Stimulated activated CD4-positive, alpha-beta T cell treated with anti-CD3 and anti-CD28 coated beads, Interleukin-1b, Interleukin-23, amount 100 ng/mL, for 4 hours (primary cell): ENCODE results near the gene HAUS5.
A peak's percentile ranks its signal among the peaks of the same experiment; 100 is the strongest.

Source experiments
- DNase-seq, 2 donors: peaks; one replicate each; pipeline ENCODE4 v3.0.0-alpha.2; 2020; ENCODE audit warnings: low read depth in 2 of 2

HAUS5 gene

GRCh38 chr19:35607661-35608060 lies 4.9 kb upstream of the HAUS5 start:
- no peak for DNase-seq

DNA sequence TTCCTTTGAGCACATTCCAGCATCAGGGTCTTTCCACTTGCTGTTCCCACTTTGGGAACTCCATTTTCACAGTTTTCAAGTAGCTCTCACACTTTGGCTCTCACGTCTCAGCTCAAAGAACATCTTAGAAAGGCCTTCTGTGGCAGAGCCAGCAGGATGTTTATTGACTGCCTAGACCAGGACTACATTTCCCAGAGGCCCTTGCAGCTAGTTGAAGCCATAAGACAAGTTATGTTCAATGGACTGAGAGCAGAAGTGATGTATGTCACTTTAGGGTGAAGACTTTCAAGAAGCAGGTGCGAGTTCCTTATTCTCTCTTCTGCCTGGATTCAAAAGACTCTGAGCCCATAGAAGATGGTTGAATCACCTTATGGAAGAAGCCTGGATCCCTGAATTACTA lies 4.3 kb upstream of the HAUS5 start:
- DNase-seq: no peak

DNA sequence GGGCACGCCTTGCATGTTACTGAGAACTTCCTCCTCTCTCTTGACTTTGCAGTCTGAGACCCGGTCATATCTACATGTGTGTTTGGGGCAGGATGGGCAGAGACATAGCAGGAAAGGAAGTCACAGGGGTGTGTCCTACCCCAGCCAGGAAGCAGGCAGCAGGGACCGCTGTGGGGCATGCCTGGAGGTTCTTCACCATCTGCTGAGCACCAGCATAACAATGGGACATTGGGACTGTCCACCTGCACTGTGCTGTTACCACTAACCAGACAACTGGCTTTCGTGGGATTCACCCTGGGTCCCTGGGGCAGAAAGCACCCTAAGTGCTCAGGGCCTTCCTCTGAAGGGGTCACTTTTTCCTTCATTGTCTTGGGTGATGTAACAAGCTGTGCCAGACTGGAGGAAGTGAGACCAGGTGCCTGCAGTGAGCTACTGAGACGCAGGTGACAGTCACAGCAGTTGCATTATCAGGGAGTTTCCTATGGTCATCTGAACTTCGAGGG lies 2.6 kb upstream of the HAUS5 start:
- no peak for DNase-seq

GRCh38 chr19:35612224-35612558 lies 344 bp upstream of the HAUS5 start:
- no peak for DNase-seq

DNA sequence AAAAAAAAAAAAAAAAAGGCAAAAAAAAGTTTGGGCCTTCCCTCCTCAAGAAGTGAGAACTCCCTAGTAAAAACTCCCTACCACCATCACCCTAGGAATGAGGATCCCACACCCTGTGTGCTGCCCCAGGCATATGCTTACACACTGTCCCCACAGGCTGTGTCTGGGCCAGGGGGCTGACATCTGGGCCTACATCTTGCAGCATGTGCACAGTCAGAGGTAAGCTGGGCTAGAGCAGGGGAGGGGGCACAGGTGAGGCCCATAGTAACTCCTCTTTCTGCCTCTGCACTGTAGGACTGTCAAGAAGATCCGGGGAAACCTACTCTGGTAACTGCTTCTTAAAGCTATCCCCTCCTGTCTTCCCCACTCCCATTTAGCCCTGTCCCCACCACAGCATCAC lies 1.0 kb downstream of the HAUS5 start:
- DNase-seq: no peak

DNA sequence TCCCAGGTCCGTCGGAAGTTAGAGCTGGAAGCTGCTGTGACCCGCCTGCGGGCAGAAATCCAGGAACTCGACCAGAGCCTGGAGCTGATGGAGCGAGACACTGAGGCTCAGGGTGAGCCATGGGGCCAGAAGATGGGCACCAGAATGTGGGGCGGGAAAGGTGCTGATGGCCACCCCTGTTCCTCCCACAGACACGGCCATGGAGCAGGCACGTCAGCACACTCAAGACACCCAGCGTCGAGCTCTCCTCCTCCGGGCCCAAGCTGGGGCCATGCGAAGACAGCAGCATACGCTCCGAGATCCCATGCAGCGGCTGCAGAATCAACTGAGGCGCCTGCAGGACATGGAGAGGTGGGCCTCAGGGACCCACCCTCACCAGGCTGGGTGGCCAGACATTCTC lies 2.5 kb downstream of the HAUS5 start:
- DNase-seq: no peak

- DNase-seq: no peak
These were observed 6.3 kb downstream of the HAUS5 start for GRCh38 chr19:35618857-35619256.

GRCh38 chr19:35619290-35619923 lies 6.9 kb downstream of the HAUS5 start:
- DNase-seq: no peak

- DNase-seq: no peak
These were observed 7.5 kb downstream of the HAUS5 start for GRCh38 chr19:35620001-35620400.

- DNase-seq: no peak
These were observed 9.2 kb downstream of the HAUS5 start for GRCh38 chr19:35621708-35622107.

- no peak for DNase-seq
These were observed 10.2 kb downstream of the HAUS5 start for GRCh38 chr19:35622750-35623149.

DNA sequence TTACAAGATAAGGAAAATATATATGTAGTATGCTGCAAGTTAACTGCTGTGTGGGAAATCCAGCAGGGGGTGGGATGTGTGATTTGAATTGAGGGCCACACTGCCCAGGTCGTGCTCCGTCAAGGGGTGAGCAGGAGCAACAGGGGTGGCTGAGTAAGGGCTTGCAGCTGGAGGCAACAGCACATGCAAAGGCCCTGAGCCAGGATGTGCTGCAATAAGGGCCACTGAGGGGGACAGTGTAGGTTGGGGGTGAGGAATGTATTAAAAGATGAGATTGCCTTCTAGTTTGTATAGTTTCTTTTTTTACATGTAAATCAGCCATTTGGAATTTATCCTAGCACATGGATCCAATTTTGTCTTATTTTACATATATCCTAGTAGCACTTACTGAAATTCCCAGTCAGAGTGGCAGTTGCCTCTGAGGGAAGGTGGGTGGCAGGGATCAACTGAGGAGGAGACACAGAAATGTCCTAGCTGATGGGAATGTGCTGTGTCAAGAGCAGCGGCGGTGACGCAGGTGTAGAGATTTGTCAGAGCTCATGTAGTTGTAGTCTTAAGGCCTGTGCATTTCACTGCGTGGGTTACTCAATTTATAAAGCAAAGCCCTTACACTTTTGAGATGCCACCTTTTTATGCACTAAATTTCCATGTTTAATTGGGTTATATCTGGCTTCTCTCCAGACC lies 10.9 kb downstream of the HAUS5 start:
- no peak for DNase-seq

DNA sequence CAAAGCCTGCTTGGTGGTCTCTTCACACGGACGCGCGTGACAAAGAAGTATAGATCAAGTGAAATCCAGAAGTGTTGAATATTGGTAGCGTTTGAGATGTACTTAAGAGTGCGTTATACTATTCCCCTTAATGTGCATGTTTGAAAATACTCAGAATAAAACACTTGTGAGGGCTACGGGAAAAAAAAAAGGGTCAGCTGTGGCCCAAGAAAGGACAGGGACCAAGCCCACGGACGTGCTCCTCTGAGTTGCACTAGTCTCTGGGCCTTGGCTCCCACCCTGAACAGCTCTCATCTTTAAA lies 15.7 kb downstream of the HAUS5 start:
- DNase-seq: no peak

DNA sequence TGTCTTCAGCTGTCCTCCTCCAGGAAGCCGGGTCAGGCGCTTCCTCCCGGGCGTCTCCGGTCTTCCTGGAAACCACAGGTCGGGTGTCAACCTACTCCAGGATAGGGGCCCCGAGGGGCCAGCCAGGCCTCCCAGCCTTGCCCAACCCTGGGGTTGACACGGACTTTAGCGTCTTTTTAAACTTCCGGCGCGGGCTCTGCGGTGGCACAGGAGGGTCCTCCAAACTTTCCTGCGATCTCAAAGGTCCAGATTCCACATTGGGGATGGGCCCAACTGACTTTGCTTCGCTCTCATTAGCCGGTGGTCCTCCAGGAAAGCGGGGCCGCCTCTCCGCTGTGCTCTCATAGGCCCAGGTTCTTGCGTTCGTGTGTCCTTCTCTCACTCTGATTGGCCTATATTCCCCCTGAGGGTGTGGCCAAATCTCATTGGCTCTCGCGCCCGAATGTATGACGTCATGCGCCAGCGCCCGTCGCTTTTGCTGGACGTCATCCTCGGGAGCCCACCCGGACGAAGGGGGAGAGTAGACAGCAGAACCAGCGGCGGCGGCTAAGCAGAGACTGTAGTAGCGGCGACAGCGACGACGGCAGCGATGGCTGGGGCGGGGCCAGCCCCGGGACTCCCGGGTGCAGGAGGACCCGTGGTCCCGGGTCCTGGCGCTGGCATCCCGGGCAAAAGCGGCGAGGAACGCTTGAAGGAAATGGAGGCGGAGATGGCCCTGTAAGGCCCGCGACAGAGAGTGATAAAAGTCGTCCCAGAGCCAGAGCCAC lies 16.2 kb downstream of the HAUS5 start, which contains the start of gene RBM42:
Gene RBM42, plus strand, starts transcription at position 472 of the 767 bp plus-strand sequence. Its CDS starts 118 bp downstream, at position 590.
- DNase-seq: peak; percentile 93 to 94

DNA sequence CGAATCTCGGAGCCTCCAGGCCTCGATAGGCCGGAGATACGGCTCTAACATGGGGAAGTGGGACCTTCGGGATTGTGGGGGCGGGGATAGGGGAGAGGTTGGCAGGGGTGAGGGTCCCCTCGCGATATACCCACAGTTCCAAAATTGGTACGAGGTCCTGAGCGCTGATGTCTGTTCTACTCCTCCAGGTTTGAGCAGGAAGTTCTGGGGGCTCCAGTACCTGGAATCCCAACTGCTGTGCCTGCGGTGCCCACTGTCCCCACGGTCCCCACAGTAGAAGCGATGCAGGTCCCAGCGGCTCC lies 16.7 kb downstream of the HAUS5 start:
- DNase-seq: no peak

GRCh38 chr19:35633727-35634440 lies 21.3 kb downstream of the HAUS5 start:
- DNase-seq: no peak

- DNase-seq: no peak
These were observed 24.1 kb downstream of the HAUS5 start for GRCh38 chr19:35636651-35637050.

DNA sequence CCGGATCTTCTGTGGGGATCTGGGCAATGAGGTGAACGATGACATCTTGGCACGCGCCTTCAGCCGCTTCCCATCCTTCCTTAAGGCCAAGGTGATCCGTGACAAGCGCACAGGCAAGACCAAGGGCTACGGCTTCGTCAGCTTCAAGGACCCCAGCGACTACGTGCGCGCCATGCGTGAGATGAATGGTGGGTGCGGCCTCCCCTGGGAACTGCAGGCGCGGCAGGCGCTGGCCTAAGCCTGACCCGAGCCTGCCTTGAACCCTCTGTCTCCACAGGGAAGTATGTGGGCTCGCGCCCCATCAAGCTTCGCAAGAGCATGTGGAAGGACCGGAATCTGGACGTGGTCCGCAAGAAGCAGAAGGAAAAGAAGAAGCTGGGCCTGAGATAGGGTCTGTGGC lies 24.6 kb downstream of the HAUS5 start:
- no peak for DNase-seq

DNA sequence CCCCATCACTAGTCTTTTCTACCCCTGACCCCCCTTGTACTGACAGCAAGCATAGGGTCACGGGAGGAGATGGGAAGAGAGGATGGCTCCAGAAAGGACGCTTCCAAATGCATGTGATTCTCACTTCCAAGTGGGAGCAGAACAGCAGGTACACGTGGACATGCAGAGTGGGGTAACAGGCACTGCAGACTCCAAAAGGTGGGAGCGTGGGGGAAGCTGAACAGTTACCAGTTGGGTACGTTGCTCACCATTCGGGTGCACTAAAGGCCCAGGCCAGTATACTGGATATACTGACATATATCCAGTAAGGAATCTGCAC lies 26.7 kb downstream of the HAUS5 start:
- no peak for DNase-seq

DNA sequence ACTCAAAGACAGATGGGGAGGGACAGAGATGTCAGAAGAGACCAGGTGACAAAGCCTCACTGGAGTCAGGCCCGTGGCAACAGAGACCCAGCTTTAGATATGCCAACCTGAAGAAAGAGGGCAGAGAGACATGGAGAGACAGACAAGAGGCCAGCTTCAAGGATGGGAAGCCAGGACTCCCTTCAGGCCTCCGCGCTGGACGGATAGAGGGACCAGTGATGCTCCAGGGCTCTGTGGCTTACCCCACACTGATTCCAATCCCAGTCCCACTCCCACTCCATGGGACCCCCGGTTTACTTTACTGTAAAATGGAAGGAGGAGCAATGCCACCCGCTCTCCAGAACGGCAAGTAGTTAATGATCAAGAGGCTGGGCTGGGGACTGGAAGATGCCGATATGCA lies 27.3 kb downstream of the HAUS5 start:
- DNase-seq: no peak

- DNase-seq: peak in 1 of 2 donors; percentile 33
These were observed 29.1 kb downstream of the HAUS5 start, which contains the start of gene ETV2 for GRCh38 chr19:35641515-35642151. TSS of gene ETV2 (plus strand) at chr19:35641745. CDS start at chr19:35642461, 716 bp downstream.

GRCh38 chr19:35642312-35642711 lies 29.8 kb downstream of the HAUS5 start:
- no peak for DNase-seq
